DOHH2 (cell line): Measurements from ENCODE around the gene ETFA.

Experiments
- CTCF ChIP-seq: fragments of 200-600 bp; sonication (generic); IDR thresholded peaks from one replicate; pipeline ENCODE4 v1.5.1; 2014; ENCODE audit warnings: antibody characterized with exemption, mild to moderate bottlenecking, low read depth, low read length; ENCODE audit not compliant: poor library complexity, severe bottlenecking
- EZH2phosphoT487 ChIP-seq: fragments of 200-600 bp; sonication (generic); IDR thresholded peaks from 2 replicates; pipeline ENCODE4 v1.6.1; 2017; ENCODE audit warnings: borderline replicate concordance, mild to moderate bottlenecking, antibody characterized with exemption, low read length, moderate library complexity, mixed read lengths

- no peak for TF ChIP-seq CTCF
- TF ChIP-seq EZH2phosphoT487: no peak
These were observed 133.7 kb downstream of the ETFA start for GRCh38 chr15:76177491-76178040.
